ENCODE data around the gene WEE2.

DNA sequence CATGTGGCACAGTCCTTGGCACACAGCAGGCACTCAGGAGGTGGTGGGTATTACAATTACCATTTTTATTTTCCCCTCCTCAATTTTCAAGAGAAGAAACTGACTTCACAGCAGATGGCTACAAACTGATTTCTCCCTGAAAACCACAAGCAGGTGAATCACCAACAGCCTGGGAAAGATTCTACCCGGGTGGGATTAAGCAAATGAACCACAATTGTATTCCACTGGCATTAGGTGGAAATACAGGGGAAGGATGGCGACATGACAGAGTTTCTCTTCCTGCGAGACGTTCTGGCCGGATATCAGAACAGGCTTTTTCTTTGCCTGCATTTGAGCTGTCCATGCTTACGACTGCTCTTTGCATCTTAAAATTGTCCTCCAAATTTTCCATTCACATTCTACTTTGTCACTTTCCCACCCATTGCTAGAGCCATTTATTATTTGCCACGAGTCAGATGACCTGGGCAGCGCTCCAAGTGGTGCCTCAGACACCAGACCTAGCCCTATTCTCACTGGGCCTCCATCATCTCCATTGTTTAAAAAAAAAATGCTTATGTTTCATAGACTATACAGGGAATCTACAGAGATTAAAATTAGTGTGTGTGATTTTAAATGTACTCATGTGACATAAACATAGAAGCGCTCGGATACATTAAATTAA is 10.8 kb upstream of the WEE2 start:
- TF ChIP-seq, protein P1, sequence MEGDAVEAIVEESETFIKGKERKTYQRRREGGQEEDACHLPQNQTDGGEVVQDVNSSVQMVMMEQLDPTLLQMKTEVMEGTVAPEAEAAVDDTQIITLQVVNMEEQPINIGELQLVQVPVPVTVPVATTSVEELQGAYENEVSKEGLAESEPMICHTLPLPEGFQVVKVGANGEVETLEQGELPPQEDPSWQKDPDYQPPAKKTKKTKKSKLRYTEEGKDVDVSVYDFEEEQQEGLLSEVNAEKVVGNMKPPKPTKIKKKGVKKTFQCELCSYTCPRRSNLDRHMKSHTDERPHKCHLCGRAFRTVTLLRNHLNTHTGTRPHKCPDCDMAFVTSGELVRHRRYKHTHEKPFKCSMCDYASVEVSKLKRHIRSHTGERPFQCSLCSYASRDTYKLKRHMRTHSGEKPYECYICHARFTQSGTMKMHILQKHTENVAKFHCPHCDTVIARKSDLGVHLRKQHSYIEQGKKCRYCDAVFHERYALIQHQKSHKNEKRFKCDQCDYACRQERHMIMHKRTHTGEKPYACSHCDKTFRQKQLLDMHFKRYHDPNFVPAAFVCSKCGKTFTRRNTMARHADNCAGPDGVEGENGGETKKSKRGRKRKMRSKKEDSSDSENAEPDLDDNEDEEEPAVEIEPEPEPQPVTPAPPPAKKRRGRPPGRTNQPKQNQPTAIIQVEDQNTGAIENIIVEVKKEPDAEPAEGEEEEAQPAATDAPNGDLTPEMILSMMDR (IDR thresholded peaks at IDR 0.05) = no peak
- no peak for TF ChIP-seq POLR2AphosphoS5 (IDR thresholded peaks at IDR 0.05)

Measured in breast epithelium (tissue), 3 donors.